ENCODE measurements around the gene NTSR1. TPM values are rescaled to one million over a fixed set of nuclear protein-coding genes. Genes with fewer than 3 reads are reported as not detected.

Gene NTSR1
- total RNA-seq, 2 experiments from 2014 or later = 0.55 to 0.56 TPM

DNA sequence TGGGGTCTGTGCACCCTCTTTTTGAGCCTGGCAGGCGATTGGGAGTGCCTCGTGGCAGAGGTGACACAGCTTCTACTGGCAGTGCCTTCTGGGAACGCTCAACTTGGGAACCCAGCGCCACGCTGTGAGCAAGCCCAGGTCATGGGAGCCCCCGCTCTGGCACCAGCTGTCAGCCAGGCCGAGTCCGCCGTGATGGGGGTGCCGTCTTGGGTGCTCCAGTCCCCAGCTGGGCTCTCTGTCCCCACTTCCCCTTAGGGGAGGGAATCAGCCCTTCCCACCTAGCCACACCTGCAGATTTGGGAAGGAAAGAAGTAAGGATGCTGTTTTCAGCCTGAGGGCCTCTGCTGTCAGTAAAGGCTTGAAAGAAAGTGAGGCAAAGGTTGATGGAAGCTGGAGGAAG, 31.0 kb upstream of the NTSR1 start:
- Histone ChIP-seq H3K27ac (ENCODE audit: low read depth in 1 of 2, low read length in 2 of 2) (no peak overlapping the region), H3K27me3 (ENCODE audit: control insufficient read depth in 1 of 2, insufficient read depth in 2 of 2, low read length in 2 of 2) (no peaks in the 10 kb centered on the region), H3K4me1 (ENCODE audit: insufficient read depth, low read length) (peaks cover 3% of the 10 kb centered on the region), H3K36me3 (ENCODE audit: insufficient read depth, low read length) (no peaks in the 10 kb centered on the region), H3K4me3 (ENCODE audit: low read length) (no peak overlapping the region), H3K9me3 (ENCODE audit: control insufficient read depth in 1 of 2, insufficient read depth in 1 of 2, low read length in 2 of 2) (no peaks in the 10 kb centered on the region)
- H3K9me3 Mint-ChIP-seq = no peaks in the 10 kb centered on the region
- intact Hi-C loops (cut with DNase I, micrococcal nuclease) = no loop called here
- ATAC-seq (ENCODE audit: poor library complexity) = no peak
- CTCF ChIA-PET = interaction anchor here (1.5 kb wide), 1 partner anchor 40 kb away, joined by 3 read pairs; no protein-coding TSS in a partner anchor
- no peak overlapping the region for H3K4me3 Mint-ChIP-seq
- POLR2A ChIA-PET = no interaction called here
- DNase-seq = no peak
- H3K27ac Mint-ChIP-seq = no peak overlapping the region
- H3K27me3 Mint-ChIP-seq = no peaks in the 10 kb centered on the region
- TF ChIP-seq CTCF (IDR thresholded peaks at IDR 0.05) = no peak
- H3K36me3 Mint-ChIP-seq (ENCODE audit: low read depth) = no peaks in the 10 kb centered on the region
- peaks cover 4% of the 10 kb centered on the region for H3K4me1 Mint-ChIP-seq (ENCODE audit: low read depth)

- POLR2A ChIA-PET = no interaction called here
- ATAC-seq (ENCODE audit: poor library complexity) (no peak), DNase-seq (peak in 1 of 14 experiments; percentile 36)
- Mint-ChIP-seq H3K27me3 (no peaks in the 10 kb centered on the region), H3K4me1 (ENCODE audit: low read depth) (peaks cover 4% of the 10 kb centered on the region), H3K36me3 (ENCODE audit: low read depth) (no peaks in the 10 kb centered on the region), H3K27ac (no peak overlapping the region), H3K9me3 (no peaks in the 10 kb centered on the region), H3K4me3 (no peak overlapping the region)
- TF ChIP-seq CTCF (IDR thresholded peaks at IDR 0.05) = no peak
- H3K27me3 ChIP-seq (ENCODE audit: control insufficient read depth in 1 of 2, insufficient read depth in 2 of 2, low read length in 2 of 2) = no peaks in the 10 kb centered on the region
- CTCF ChIA-PET = interaction anchor here (1.5 kb wide), 1 partner anchor 40 kb away, joined by 3 read pairs; no protein-coding TSS in a partner anchor
- no peak overlapping the region for H3K4me3 ChIP-seq (ENCODE audit: low read length)
- intact Hi-C loops (cut with DNase I, micrococcal nuclease) = no loop called here
- peaks cover 3% of the 10 kb centered on the region for H3K4me1 ChIP-seq (ENCODE audit: insufficient read depth, low read length)
- H3K27ac ChIP-seq (ENCODE audit: low read depth in 1 of 2, low read length in 2 of 2) = no peak overlapping the region
- no peaks in the 10 kb centered on the region for H3K9me3 ChIP-seq (ENCODE audit: control insufficient read depth in 1 of 2, insufficient read depth in 1 of 2, low read length in 2 of 2)
- H3K36me3 ChIP-seq (ENCODE audit: insufficient read depth, low read length) = no peaks in the 10 kb centered on the region
These were observed 30.1 kb upstream of the NTSR1 start for GRCh38 chr20:62678553-62678952.

- no peaks in the 10 kb centered on the region for H3K27me3 Mint-ChIP-seq
- intact Hi-C loops (cut with DNase I, micrococcal nuclease) = no loop called here
- ChIA-PET POLR2A (interaction anchor here (1.7 kb wide), 1 partner anchor 114 kb away, joined by 4 read pairs; no protein-coding TSS in a partner anchor), CTCF (no interaction called here)
- ATAC-seq (ENCODE audit: poor library complexity) (no peak), DNase-seq (no peak)
- TF ChIP-seq CTCF (IDR thresholded peaks at IDR 0.05) = no peak
- H3K4me1 Mint-ChIP-seq (ENCODE audit: low read depth) = peaks cover 4% of the 10 kb centered on the region
- H3K4me1 ChIP-seq (ENCODE audit: insufficient read depth, low read length) = peaks cover 3% of the 10 kb centered on the region
- H3K36me3 Mint-ChIP-seq (ENCODE audit: low read depth) = no peaks in the 10 kb centered on the region
- no peak overlapping the region for H3K4me3 ChIP-seq (ENCODE audit: low read length)
- H3K9me3 ChIP-seq (ENCODE audit: control insufficient read depth in 1 of 2, insufficient read depth in 1 of 2, low read length in 2 of 2) = no peaks in the 10 kb centered on the region
- H3K27me3 ChIP-seq (ENCODE audit: control insufficient read depth in 1 of 2, insufficient read depth in 2 of 2, low read length in 2 of 2) = no peaks in the 10 kb centered on the region
- no peaks in the 10 kb centered on the region for H3K36me3 ChIP-seq (ENCODE audit: insufficient read depth, low read length)
- H3K27ac ChIP-seq (ENCODE audit: low read depth in 1 of 2, low read length in 2 of 2) = no peak overlapping the region
- H3K9me3 Mint-ChIP-seq = no peaks in the 10 kb centered on the region
- H3K27ac Mint-ChIP-seq = no peak overlapping the region
- no peak overlapping the region for H3K4me3 Mint-ChIP-seq
These were observed 28.6 kb upstream of the NTSR1 start for GRCh38 chr20:62679978-62680589.

Measured in CD4-positive, alpha-beta T cell (primary cell).